Activated CD4-positive, alpha-beta T cell treated with anti-CD3 and anti-CD28 coated beads, Interleukin-2, amount 10 ng/mL, durations not matched to agents 7 days and 5 days (primary cell): ENCODE measurements around the gene RASSF6. TPM values are rescaled to one million over a fixed set of nuclear protein-coding genes. Genes with fewer than 3 reads are reported as not detected.
A peak's percentile ranks its signal among the peaks of the same experiment; 100 is the strongest.
"Not testable (repeated sequence)": the region's sequence is repeated elsewhere in the genome, so short reads cannot be mapped to it uniquely, and the experiment has no call there.

Experiments
- CTCF ChIA-PET: fragments of 350-600 bp; sonication (Branson Sonifier 250); formaldehyde crosslinking; loops from one replicate; lab custom pipeline; 2021; ENCODE audit warnings: antibody characterized with exemption; lab: Charles Lee
- POLR2A ChIA-PET: fragments of 350-600 bp; sonication (Branson Sonifier 250); formaldehyde crosslinking; loops from one replicate; lab custom pipeline; 2021; ENCODE audit warnings: antibody characterized with exemption; lab: Charles Lee
- DNase-seq: peaks from one replicate; pipeline ENCODE4 v3.0.0-alpha.2; 2020
- H3K27ac Mint-ChIP-seq: one replicate; pipeline ENCODE4 v1.8.0; 2021; ENCODE audit warnings: mild to moderate bottlenecking, moderate library complexity, mixed read lengths
- H3K27me3 Mint-ChIP-seq: one replicate; pipeline ENCODE4 v1.8.0; 2021; ENCODE audit warnings: mixed read lengths
- H3K36me3 Mint-ChIP-seq: one replicate; pipeline ENCODE4 v1.8.0; 2021; ENCODE audit warnings: low read depth, mixed read lengths
- H3K4me1 Mint-ChIP-seq: one replicate; pipeline ENCODE4 v1.8.0; 2021; ENCODE audit warnings: mixed read lengths
- H3K4me3 Mint-ChIP-seq: one replicate; pipeline ENCODE4 v1.8.0; 2021; ENCODE audit warnings: mild to moderate bottlenecking, moderate library complexity, mixed read lengths
- H3K9me3 Mint-ChIP-seq: one replicate; pipeline ENCODE4 v1.8.0; 2021; ENCODE audit warnings: mixed read lengths
- total RNA-seq, 2 experiments: library from RNA; stranded (reverse); gene quantifications; one replicate each; pipeline ENCODE4 v1.2.3, GENCODE V29; 2021

Gene RASSF6
- total RNA-seq, 2 experiments from 2014 or later: 0.19 TPM; not detected in 1

DNA sequence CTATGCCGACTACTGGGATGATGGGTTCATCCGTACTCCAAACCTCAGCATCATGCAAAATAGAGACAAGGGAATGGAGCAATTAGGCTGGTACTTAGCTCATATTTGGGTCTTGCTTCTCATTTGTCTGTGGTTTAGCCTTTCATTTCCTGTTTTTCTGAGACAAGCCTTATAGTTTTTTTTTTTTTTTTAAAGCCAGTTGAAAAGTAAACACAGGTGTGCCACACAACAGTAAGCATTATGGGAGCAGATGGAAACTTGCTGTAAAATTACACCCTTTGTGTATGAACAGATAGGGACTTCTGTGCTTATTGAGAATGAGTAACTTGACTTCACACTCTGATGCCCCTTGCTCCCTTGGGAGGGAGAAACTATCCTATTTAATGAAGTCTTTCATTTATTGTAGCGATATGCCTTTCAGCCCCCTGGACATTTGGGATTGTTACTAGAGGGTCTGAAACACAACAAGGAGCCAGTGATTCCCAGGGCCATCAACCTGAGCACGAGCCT, 13.7 kb downstream of the RASSF6 start:
- CTCF ChIA-PET: no interaction called here
- peaks cover 13% of the 10 kb centered on the region for H3K27me3 Mint-ChIP-seq
- POLR2A ChIA-PET: no interaction called here
- H3K27ac Mint-ChIP-seq: peak overlapping the region; percentile 20
- H3K36me3 Mint-ChIP-seq: no peaks in the 10 kb centered on the region
- H3K4me1 Mint-ChIP-seq: peaks cover 24% of the 10 kb centered on the region
- DNase-seq: no peak
- H3K9me3 Mint-ChIP-seq: no peaks in the 10 kb centered on the region
- no peak overlapping the region for H3K4me3 Mint-ChIP-seq

DNA sequence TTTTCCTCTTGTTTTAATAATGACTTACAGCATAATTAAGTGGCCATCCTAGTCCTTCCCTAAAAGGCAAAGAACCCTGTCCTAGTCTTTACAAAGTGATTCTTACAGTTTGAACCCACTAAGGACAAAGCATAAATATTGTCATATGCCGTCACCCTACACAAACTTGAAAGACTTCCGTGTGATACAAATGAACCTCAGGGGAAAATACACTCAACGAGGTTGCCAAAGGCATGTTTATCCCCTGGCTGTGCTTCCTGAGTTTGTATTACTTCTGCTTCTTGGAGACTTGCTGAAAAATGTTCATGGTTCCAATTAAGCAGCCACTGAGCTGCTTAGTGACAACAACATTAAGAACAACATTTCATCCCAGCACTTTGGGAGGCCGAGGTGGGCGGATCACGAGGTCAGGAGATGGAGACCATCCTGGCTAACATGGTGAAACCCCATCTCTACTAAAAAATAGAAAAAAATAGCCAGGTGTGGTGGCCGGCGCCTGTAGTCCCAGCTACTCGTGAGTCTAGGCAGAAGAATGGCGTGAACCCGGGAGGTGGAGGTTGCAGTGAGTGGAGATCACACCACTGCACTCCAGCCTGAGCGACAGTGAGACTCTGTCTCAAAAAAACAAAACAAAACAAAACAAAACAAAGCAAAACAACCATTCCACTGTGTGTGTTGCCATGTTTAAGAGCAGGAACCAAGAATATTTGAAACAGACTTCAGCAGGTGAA, 16.2 kb downstream of the RASSF6 start:
- Mint-ChIP-seq H3K9me3 (no peaks in the 10 kb centered on the region), H3K27me3 (peaks cover 2% of the 10 kb centered on the region), H3K27ac (no peak overlapping the region), H3K36me3 (no peaks in the 10 kb centered on the region), H3K4me3 (no peak overlapping the region), H3K4me1 (peaks cover 28% of the 10 kb centered on the region)
- POLR2A ChIA-PET: no interaction called here
- DNase-seq: no peak
- CTCF ChIA-PET: interaction anchor here (0.5 kb wide), 1 partner anchor 332 kb away, joined by 5 read pairs; no protein-coding TSS in a partner anchor

DNA sequence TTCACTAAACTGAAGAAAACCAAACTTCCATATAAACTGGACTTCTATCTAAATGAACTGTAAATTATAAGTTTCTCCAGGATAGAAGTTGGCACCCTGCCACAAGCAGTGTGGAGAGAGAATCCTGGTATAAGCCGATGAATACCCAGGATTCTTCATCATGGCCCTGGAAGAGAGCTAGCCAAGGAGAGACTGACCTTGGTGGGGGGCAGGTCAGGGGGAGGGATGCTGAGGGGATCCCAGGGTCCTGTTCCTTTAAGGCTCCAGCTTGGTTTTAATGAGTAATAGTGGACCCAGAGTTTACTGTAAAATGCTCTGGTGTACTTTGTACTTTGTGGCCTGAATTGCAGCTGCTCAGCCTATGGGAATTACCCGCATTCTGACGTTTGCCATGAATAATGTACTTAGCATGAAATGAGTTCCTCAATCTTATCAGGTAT, 16.9 kb downstream of the RASSF6 start:
- DNase-seq: no peak
- Mint-ChIP-seq H3K27me3 (peaks cover 2% of the 10 kb centered on the region), H3K36me3 (no peaks in the 10 kb centered on the region), H3K4me1 (peaks cover 28% of the 10 kb centered on the region), H3K27ac (no peak overlapping the region), H3K9me3 (no peaks in the 10 kb centered on the region), H3K4me3 (no peak overlapping the region)
- ChIA-PET POLR2A (no interaction called here), CTCF (no interaction called here)

DNA sequence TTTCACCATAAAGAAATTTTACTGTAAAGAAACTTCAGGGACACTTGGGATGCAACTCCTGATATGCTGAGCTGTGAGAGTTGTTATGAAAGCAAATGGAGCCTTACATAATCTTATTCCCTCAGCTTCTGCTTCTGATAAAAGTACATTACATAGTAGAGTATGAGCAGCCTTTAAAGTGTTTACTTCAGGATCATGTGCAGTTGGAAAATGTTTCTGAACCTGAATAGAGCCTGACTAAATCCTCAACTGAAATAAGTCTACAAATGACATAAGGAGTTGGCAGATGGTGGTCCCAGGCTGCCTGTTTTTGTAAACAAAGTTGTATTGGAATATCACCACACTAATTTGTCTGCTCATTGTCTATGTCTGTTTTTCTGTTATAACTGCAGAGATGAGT, 19.3 kb downstream of the RASSF6 start:
- ChIA-PET POLR2A (no interaction called here), CTCF (no interaction called here)
- Mint-ChIP-seq H3K4me3 (no peak overlapping the region), H3K27me3 (no peaks in the 10 kb centered on the region), H3K9me3 (no peaks in the 10 kb centered on the region), H3K27ac (no peak overlapping the region), H3K36me3 (no peaks in the 10 kb centered on the region), H3K4me1 (peaks cover 8% of the 10 kb centered on the region)
- no peak for DNase-seq

DNA sequence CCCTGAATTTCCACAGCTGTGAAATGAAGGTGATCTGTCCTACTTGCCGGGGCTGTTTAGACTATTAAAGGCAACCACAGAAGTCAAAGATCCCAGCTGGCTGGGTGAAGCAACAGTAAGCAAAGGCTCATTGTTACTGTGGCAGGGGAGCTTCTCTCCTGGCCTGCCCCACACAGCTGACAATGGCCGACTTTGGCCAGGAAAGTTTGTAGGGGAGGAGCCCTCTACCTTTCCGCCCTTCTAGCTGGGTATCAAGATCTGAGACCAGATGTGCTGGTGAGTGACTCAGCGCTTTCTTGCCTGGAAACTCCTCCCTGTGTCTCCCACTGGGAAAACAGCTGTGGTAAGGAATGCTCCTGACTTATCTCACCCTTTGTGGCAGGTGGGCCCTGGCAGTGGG, 21.1 kb downstream of the RASSF6 start:
- CTCF ChIA-PET: no interaction called here
- DNase-seq: no peak
- Mint-ChIP-seq H3K4me1 (peaks cover 4% of the 10 kb centered on the region), H3K27me3 (no peaks in the 10 kb centered on the region), H3K4me3 (no peak overlapping the region), H3K27ac (no peak overlapping the region), H3K9me3 (no peaks in the 10 kb centered on the region), H3K36me3 (no peaks in the 10 kb centered on the region)
- POLR2A ChIA-PET: no interaction called here

DNA sequence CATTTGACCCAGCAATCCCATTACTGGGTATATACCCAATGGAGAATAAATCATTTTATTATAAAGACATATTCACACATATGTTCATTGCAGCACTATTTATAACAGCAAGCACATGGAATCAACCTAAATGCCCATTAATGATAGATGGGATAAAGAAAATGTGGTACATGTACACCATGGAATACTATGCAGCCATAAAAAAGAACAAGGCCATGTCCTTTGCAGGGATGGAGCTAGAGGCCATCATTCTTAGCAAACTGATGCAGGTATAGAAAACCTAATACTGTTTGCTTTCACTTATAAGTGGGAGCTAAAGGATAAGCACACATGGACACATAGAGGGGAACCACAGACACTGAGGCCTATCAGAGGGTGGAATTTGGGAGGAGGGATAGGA, 22.6 kb downstream of the RASSF6 start:
- no peaks in the 10 kb centered on the region for H3K9me3 Mint-ChIP-seq
- no peak for DNase-seq
- no peaks in the 10 kb centered on the region for H3K36me3 Mint-ChIP-seq
- H3K4me3 Mint-ChIP-seq: no peak overlapping the region
- peaks cover 4% of the 10 kb centered on the region for H3K4me1 Mint-ChIP-seq
- H3K27me3 Mint-ChIP-seq: no peaks in the 10 kb centered on the region
- POLR2A ChIA-PET: no interaction called here
- CTCF ChIA-PET: no interaction called here
- H3K27ac Mint-ChIP-seq: no peak overlapping the region

DNA sequence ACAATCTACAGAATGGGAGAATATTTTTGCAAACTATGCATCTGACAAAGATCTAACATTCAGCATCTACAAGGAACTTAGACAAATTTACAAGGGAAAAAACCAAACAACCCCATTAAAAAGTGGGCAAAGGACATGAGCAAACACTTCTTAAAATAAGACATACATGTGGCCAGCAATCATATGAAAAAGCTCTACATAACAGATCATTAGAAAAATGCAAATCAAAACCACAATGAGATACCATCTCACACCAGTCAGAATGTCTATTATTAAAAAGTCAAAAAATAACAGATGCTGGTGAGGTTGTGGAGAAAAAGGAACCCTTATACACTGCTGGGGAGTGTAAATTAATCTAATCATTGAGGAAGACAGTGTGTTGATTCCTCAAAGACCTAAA, 23.1 kb downstream of the RASSF6 start:
- POLR2A ChIA-PET, H3K4me3 Mint-ChIP-seq, H3K9me3 Mint-ChIP-seq, H3K27ac Mint-ChIP-seq, H3K36me3 Mint-ChIP-seq, H3K27me3 Mint-ChIP-seq, DNase-seq, H3K4me1 Mint-ChIP-seq, CTCF ChIA-PET: not testable (repeated sequence)

DNA sequence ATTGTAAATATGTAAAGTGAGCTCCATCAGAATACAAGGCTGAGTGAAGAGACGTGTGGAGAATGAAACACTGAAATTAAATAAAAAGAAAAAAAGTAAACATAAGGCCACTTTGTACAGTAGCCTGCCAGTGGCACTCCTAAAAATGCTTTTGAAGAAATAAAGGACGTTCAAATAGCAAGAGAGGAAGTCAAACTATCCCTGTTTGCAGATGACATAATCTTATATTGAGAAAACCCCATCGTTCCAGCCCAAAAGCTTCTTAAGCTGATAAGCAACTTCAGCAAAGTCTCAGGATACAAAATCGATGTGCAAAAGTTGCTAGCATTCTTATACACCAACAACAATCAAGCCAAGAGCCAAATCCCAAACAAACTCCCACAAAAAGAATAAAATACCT, 24.2 kb downstream of the RASSF6 start:
- POLR2A ChIA-PET: no interaction called here
- no peak overlapping the region for H3K27ac Mint-ChIP-seq
- H3K36me3 Mint-ChIP-seq: no peaks in the 10 kb centered on the region
- DNase-seq: no peak
- H3K27me3 Mint-ChIP-seq: no peaks in the 10 kb centered on the region
- peaks cover 4% of the 10 kb centered on the region for H3K4me1 Mint-ChIP-seq
- H3K4me3 Mint-ChIP-seq: no peak overlapping the region
- H3K9me3 Mint-ChIP-seq: no peaks in the 10 kb centered on the region
- CTCF ChIA-PET: no interaction called here

DNA sequence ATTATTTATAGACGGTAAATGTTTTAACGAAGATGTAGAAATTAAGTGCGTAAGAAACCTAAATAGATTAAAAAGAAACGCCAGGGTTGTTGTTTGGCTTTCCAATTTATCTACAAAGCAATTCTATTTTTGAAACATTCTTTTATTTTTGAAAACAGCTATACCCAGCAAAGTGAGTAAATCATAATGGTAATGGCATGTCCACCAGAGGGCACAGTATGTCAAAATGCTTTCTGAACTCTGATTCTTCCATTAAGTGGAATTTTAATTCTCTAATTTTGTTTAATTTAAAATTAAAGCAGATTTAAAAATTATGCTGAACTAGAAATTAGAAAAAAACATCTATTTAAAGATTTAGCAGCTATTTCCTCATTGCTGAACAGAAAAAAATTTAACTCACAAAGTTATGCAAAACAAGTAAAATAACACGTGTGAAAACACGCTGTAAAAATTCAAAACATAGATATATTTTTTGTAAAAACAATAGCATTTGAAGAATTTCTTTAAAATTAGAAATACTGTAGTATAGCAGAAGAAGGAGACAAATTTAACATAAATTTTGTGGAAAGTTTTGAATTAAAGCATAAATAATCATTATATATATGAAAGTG, 26.5 kb downstream of the RASSF6 start:
- Mint-ChIP-seq H3K27me3 (peaks cover 2% of the 10 kb centered on the region), H3K9me3 (no peaks in the 10 kb centered on the region), H3K4me1 (no peaks in the 10 kb centered on the region), H3K4me3 (no peak overlapping the region), H3K27ac (no peak overlapping the region), H3K36me3 (no peaks in the 10 kb centered on the region)
- ChIA-PET POLR2A (no interaction called here), CTCF (no interaction called here)
- DNase-seq: peak; percentile 20

DNA sequence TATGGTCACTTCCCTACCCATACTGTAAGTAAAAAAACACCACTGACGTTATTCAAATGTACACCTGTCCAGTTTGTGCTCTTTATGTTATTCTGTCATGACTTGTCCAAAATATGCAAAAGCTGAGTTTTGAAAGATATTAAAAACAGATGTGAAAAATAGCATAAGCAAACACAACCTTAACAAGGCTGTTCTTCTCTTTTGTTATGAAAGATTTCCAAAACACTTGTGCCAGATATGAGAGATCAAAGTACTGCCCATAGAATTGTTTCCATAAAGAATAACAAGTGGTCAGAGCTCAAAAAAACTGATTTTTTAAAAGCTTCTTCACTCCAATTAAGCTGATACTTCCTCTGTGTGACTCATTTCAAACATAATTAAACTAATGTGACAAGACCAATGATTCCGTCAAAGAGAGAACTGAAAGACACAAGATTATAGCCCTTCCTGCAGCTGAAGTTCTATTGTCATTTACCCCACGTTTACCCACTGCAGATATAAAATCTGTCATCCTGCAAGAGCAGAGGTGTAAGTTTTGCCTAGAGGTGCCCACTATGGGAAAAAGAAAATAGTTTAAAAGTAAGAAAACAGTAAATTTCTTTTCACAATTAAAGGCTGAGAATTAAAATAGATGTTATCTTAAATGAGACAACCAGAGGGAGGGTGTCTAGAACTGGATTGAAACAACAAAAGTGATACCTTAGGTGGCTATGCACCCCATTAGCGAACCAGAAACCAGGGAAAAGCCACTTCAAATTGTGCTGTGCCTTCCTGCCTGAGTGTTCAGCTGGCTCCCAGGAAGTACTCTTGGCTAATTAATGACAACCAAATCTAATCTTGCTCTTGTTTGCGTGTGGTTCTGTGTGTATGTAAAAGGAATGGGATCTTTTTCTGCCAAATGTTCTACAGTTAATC, 30.1 kb downstream of the RASSF6 start:
- H3K9me3 Mint-ChIP-seq: no peaks in the 10 kb centered on the region
- peaks cover 2% of the 10 kb centered on the region for H3K27me3 Mint-ChIP-seq
- H3K36me3 Mint-ChIP-seq: no peaks in the 10 kb centered on the region
- ChIA-PET CTCF (no interaction called here), POLR2A (no interaction called here)
- H3K27ac Mint-ChIP-seq: no peak overlapping the region
- H3K4me1 Mint-ChIP-seq: no peaks in the 10 kb centered on the region
- no peak for DNase-seq
- H3K4me3 Mint-ChIP-seq: no peak overlapping the region

DNA sequence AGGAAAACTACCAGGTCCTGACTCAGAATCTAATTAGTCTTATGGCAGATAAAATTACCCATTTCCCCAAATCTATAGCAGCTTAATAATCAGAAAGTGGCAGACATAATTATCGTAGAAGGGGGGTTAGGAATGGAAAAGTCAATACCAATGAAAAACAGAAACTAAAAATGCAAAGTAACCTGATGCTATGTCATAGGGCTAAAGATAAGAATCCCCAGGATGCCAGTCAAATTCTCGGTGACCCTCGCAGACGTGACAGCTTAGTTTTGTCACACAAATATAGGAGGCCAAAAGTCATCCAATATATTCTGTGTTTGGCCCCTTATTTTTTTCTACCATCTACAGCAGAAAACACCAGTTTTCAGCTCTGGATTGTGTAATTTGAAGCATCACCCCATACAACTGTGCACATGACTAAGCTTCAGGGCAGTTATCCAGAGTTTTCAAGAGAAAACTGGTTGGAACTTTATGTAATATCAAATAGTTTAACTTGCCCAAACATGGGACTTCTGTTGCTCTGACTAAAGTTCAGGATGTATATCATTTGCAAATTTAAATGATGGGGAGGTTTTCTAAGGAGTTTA, 30.9 kb downstream of the RASSF6 start:
- no peaks in the 10 kb centered on the region for H3K4me1 Mint-ChIP-seq
- H3K36me3 Mint-ChIP-seq: no peaks in the 10 kb centered on the region
- POLR2A ChIA-PET: no interaction called here
- H3K4me3 Mint-ChIP-seq: no peak overlapping the region
- no peaks in the 10 kb centered on the region for H3K9me3 Mint-ChIP-seq
- H3K27me3 Mint-ChIP-seq: peaks cover 2% of the 10 kb centered on the region
- DNase-seq: no peak
- no peak overlapping the region for H3K27ac Mint-ChIP-seq
- CTCF ChIA-PET: no interaction called here

DNA sequence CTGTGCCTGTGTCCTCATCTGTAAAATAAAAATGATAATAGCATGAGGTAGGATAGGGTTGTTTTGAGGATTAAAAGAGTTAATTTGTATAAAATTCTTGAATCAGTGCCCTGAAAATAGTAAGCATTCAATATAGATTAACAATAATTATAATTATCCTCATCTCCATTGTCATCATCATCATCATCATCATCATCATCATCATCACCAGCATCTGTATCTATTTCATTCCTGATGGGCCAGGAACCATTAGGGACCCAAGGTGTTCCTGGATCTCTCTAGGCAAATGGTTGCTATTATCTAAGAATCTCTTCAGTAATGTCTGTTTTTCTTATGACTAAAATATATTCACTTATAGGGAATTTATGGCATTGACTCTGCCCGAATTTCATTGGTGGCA, 31.6 kb downstream of the RASSF6 start:
- Mint-ChIP-seq H3K4me1 (no peaks in the 10 kb centered on the region), H3K27ac (no peak overlapping the region), H3K9me3 (no peaks in the 10 kb centered on the region), H3K36me3 (no peaks in the 10 kb centered on the region), H3K27me3 (peaks cover 2% of the 10 kb centered on the region), H3K4me3 (no peak overlapping the region)
- no peak for DNase-seq
- ChIA-PET CTCF (no interaction called here), POLR2A (no interaction called here)

DNA sequence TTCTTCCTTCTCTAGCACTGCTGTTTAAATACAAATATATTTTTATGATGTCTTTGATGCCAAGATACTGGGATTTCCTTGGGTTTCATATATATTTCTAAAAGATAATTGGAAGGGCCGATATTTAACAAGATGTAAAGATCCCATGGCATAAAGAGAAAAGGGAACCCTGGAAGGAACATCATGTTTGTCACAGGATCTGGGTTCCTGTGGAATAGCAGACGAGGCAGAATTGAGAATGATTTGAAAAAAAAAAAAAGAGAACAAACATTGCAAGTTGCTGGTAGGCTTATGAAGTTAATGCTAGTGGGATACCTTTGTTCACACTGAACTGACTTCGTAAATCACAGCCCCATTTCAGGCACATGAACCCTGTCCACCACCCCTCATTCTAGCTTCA, 33.6 kb downstream of the RASSF6 start:
- no peak overlapping the region for H3K4me3 Mint-ChIP-seq
- POLR2A ChIA-PET: no interaction called here
- H3K36me3 Mint-ChIP-seq: no peaks in the 10 kb centered on the region
- H3K9me3 Mint-ChIP-seq: no peaks in the 10 kb centered on the region
- CTCF ChIA-PET: no interaction called here
- no peak for DNase-seq
- no peak overlapping the region for H3K27ac Mint-ChIP-seq
- peaks cover 2% of the 10 kb centered on the region for H3K27me3 Mint-ChIP-seq
- H3K4me1 Mint-ChIP-seq: no peaks in the 10 kb centered on the region
